Inferior parietal cortex (tissue), 1 donor: ENCODE results near the gene ZSWIM7.

Experiments used
- DNase-seq: peaks from one replicate; pipeline ENCODE4 v3.0.0-alpha.2; 2016; ENCODE audit errors: extremely low spot score

The ZSWIM7 gene

GRCh38 chr17:15931394-15931793 is 68.1 kb downstream of the ZSWIM7 start:
- DNase-seq, result no peak

- no peak for DNase-seq
These were observed 69.1 kb downstream of the ZSWIM7 start for GRCh38 chr17:15930426-15930825.

- DNase-seq, result no peak
These were observed 69.6 kb downstream of the ZSWIM7 start for GRCh38 chr17:15929941-15930340.

GRCh38 chr17:15928286-15928785 is 71.2 kb downstream of the ZSWIM7 start:
- no peak for DNase-seq
